ENCODE data around the gene EEF1A1.

EEF1A1 gene

GRCh38 chr6:73537677-73538076 lies 16.8 kb upstream of the EEF1A1 start:
- Histone ChIP-seq H3K9me3 (ENCODE audit: insufficient read depth, low read length) (no peaks in the 10 kb centered on the region), H2AFZ (ENCODE audit: low read depth, low read length, severe bottlenecking) (no peak overlapping the region), H3K27ac (ENCODE audit: low read depth, low read length) (no peak overlapping the region), H3K4me3 (ENCODE audit: insufficient read depth, low read length, poor library complexity, severe bottlenecking) (no peak overlapping the region), H3K27me3 (ENCODE audit: low read length) (no peaks in the 10 kb centered on the region), H4K20me1 (ENCODE audit: low read depth, low read length) (no peaks in the 10 kb centered on the region), H3K36me3 (ENCODE audit: low read length) (no peaks in the 10 kb centered on the region), H3K79me2 (ENCODE audit: insufficient read depth, low read length) (no peaks in the 10 kb centered on the region), H3K9ac (ENCODE audit: low read length) (no peak overlapping the region), H3F3A (ENCODE audit: insufficient read depth) (no peaks in the 10 kb centered on the region), H3K4me2 (ENCODE audit: low read depth, low read length, poor library complexity, severe bottlenecking) (no peak overlapping the region), H3K9me2 (replicated peaks; ENCODE audit: insufficient read depth, low read length) (no peaks in the 10 kb centered on the region)
- TF ChIP-seq CTCF (IDR thresholded peaks at IDR 0.05; ENCODE audit: insufficient read depth, low read length, poor library complexity, severe bottlenecking): no peak
- TF ChIP-seq EZH2phosphoT487 (conservative IDR thresholded peaks at IDR 0.05; ENCODE audit: low read length): no peak

DNA sequence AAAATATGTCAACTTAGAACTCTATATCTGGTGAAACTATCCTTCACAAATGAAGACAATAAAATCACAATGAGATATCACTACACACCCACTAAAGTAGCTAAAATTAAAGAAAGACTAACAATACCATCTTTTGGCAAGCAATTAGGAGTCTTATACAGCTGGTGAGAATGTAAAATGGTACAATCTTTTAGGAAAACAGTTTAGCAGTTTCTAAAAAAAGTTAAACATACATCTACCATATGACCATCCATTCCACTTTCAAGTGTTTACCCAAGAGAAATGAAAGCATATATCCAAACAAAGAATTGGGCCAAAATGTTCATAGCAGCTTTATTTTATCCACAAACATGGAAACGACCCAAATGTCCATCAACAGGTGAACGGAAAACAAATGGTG lies 13.8 kb upstream of the EEF1A1 start:
- Histone ChIP-seq H3K9me2 (replicated peaks; ENCODE audit: insufficient read depth, low read length) (no peaks in the 10 kb centered on the region), H3K4me3 (ENCODE audit: insufficient read depth, low read length, poor library complexity, severe bottlenecking) (no peak overlapping the region), H3K4me2 (ENCODE audit: low read depth, low read length, poor library complexity, severe bottlenecking) (no peak overlapping the region), H3K9me3 (ENCODE audit: insufficient read depth, low read length) (no peaks in the 10 kb centered on the region), H3F3A (ENCODE audit: insufficient read depth) (no peaks in the 10 kb centered on the region), H3K27ac (ENCODE audit: low read depth, low read length) (no peak overlapping the region), H3K27me3 (ENCODE audit: low read length) (no peaks in the 10 kb centered on the region), H2AFZ (ENCODE audit: low read depth, low read length, severe bottlenecking) (no peak overlapping the region), H4K20me1 (ENCODE audit: low read depth, low read length) (no peaks in the 10 kb centered on the region), H3K9ac (ENCODE audit: low read length) (no peak overlapping the region), H3K36me3 (ENCODE audit: low read length) (no peaks in the 10 kb centered on the region), H3K79me2 (ENCODE audit: insufficient read depth, low read length) (no peaks in the 10 kb centered on the region)
- TF ChIP-seq EZH2phosphoT487 (conservative IDR thresholded peaks at IDR 0.05; ENCODE audit: low read length): no peak
- TF ChIP-seq CTCF (IDR thresholded peaks at IDR 0.05; ENCODE audit: insufficient read depth, low read length, poor library complexity, severe bottlenecking): no peak

GRCh38 chr6:73532293-73532692 lies 11.5 kb upstream of the EEF1A1 start:
- Histone ChIP-seq H2AFZ (ENCODE audit: low read depth, low read length, severe bottlenecking) (no peak overlapping the region), H4K20me1 (ENCODE audit: low read depth, low read length) (no peaks in the 10 kb centered on the region), H3K4me2 (ENCODE audit: low read depth, low read length, poor library complexity, severe bottlenecking) (no peak overlapping the region), H3K27me3 (ENCODE audit: low read length) (no peaks in the 10 kb centered on the region), H3K9me3 (ENCODE audit: insufficient read depth, low read length) (no peaks in the 10 kb centered on the region), H3K9me2 (replicated peaks; ENCODE audit: insufficient read depth, low read length) (no peaks in the 10 kb centered on the region), H3K27ac (ENCODE audit: low read depth, low read length) (no peak overlapping the region), H3K79me2 (ENCODE audit: insufficient read depth, low read length) (no peaks in the 10 kb centered on the region), H3K36me3 (ENCODE audit: low read length) (no peaks in the 10 kb centered on the region), H3K9ac (ENCODE audit: low read length) (no peak overlapping the region), H3K4me3 (ENCODE audit: insufficient read depth, low read length, poor library complexity, severe bottlenecking) (no peak overlapping the region), H3F3A (ENCODE audit: insufficient read depth) (no peaks in the 10 kb centered on the region)
- TF ChIP-seq CTCF (IDR thresholded peaks at IDR 0.05; ENCODE audit: insufficient read depth, low read length, poor library complexity, severe bottlenecking): no peak
- TF ChIP-seq EZH2phosphoT487 (conservative IDR thresholded peaks at IDR 0.05; ENCODE audit: low read length): no peak
